Fibroblast of lung (primary cell): ENCODE data around the gene CELF3.

Experiments used
- EZH2 ChIP-seq: IDR thresholded peaks from 2 replicates; pipeline ENCODE4 v1.5.1; 2012; ENCODE audit warnings: low read length, control low read depth, mild to moderate bottlenecking; ENCODE audit errors: missing control alignments
- TF ChIP-seq, protein P1 (sequence below), 2 donors: IDR thresholded peaks in 1 of 2; conservative IDR thresholded peaks in 1 of 2; 1 replicate in 1 of 2; 2 replicates in 1 of 2; pipeline ENCODE4 v1.5.1; 2011 to 2012; ENCODE audit warnings: low read length in 2 of 2, control low read depth in 1 of 2, inconsistent platforms in 1 of 2, low read depth in 1 of 2, mild to moderate bottlenecking in 1 of 2

GRCh38 chr1:151701515-151701914 is 15.1 kb downstream of the CELF3 start:
- TF ChIP-seq, protein P1, sequence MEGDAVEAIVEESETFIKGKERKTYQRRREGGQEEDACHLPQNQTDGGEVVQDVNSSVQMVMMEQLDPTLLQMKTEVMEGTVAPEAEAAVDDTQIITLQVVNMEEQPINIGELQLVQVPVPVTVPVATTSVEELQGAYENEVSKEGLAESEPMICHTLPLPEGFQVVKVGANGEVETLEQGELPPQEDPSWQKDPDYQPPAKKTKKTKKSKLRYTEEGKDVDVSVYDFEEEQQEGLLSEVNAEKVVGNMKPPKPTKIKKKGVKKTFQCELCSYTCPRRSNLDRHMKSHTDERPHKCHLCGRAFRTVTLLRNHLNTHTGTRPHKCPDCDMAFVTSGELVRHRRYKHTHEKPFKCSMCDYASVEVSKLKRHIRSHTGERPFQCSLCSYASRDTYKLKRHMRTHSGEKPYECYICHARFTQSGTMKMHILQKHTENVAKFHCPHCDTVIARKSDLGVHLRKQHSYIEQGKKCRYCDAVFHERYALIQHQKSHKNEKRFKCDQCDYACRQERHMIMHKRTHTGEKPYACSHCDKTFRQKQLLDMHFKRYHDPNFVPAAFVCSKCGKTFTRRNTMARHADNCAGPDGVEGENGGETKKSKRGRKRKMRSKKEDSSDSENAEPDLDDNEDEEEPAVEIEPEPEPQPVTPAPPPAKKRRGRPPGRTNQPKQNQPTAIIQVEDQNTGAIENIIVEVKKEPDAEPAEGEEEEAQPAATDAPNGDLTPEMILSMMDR (conservative IDR thresholded peaks at IDR 0.05 in 1 of 2, IDR thresholded peaks at IDR 0.05 in 1 of 2; ENCODE audit: low read depth in 1 of 2, low read length in 2 of 2), result no peak
- TF ChIP-seq EZH2, result no peak
